Liver (tissue), 9 donors: Measurements from ENCODE around the gene HINT2. TPM values are rescaled to one million over a fixed set of nuclear protein-coding genes. Genes with fewer than 3 reads are reported as not detected.

Experiments used
- DNase-seq: peaks from one replicate; pipeline ENCODE4 v3.0.0-alpha.2; 2017; ENCODE audit warnings: low spot score
- H3K27ac ChIP-seq, 2 donors: one replicate each; pipeline ENCODE4 v1.7.0; 2013; ENCODE audit warnings: inconsistent platforms in 2 of 2, low read length in 2 of 2, control low read depth in 1 of 2, low read depth in 1 of 2, mild to moderate bottlenecking in 1 of 2
- H3K27me3 ChIP-seq, 4 donors: one replicate each; pipeline versions ENCODE4 v1.6.1 to v1.7.0; 2013; ENCODE audit warnings: low read length in 3 of 4, inconsistent platforms in 1 of 4, mild to moderate bottlenecking in 1 of 4, moderate library complexity in 1 of 4; ENCODE audit not compliant: control insufficient read depth in 4 of 4, insufficient read depth in 4 of 4
- H3K36me3 ChIP-seq, 4 donors: one replicate each; pipeline versions ENCODE4 v1.6.1 to v1.7.0; 2013; ENCODE audit warnings: low read length in 3 of 4, mild to moderate bottlenecking in 3 of 4, low read depth in 1 of 4, moderate library complexity in 1 of 4; ENCODE audit not compliant: control insufficient read depth in 4 of 4, insufficient read depth in 3 of 4
- H3K4me1 ChIP-seq, 4 donors: one replicate each; pipeline versions ENCODE4 v1.6.1 to v1.7.0; 2013; ENCODE audit warnings: low read length in 3 of 4, mild to moderate bottlenecking in 3 of 4, moderate library complexity in 1 of 4; ENCODE audit not compliant: control insufficient read depth in 4 of 4, insufficient read depth in 4 of 4
- H3K4me3 ChIP-seq, 3 donors: one replicate each; pipeline versions ENCODE4 v1.6.1 to v1.7.0; 2013; ENCODE audit warnings: low read length in 3 of 3, control low read depth in 1 of 3, low read depth in 1 of 3, mild to moderate bottlenecking in 1 of 3
- H3K9ac ChIP-seq, 2 donors: one replicate each; pipeline ENCODE4 v1.7.0; 2013; ENCODE audit warnings: low read length in 2 of 2, mild to moderate bottlenecking in 2 of 2, moderate library complexity in 2 of 2, control low read depth in 1 of 2, low read depth in 1 of 2
- H3K9me3 ChIP-seq, 4 donors: one replicate each; pipeline versions ENCODE4 v1.6.1 to v1.7.0; 2013; ENCODE audit warnings: low read length in 3 of 4; ENCODE audit not compliant: control insufficient read depth in 4 of 4
- EGR1 ChIP-seq, 2 donors: IDR thresholded peaks; 2 replicates each; pipeline ENCODE4 v1.6.1; 2016 to 2018; ENCODE audit warnings: antibody characterized with exemption in 2 of 2, low read depth in 2 of 2
- FOXA2 ChIP-seq: IDR thresholded peaks from 2 replicates; pipeline ENCODE4 v1.6.1; 2016; ENCODE audit warnings: antibody characterized with exemption
- GABPA ChIP-seq, 2 donors: IDR thresholded peaks in 1 of 2; conservative IDR thresholded peaks in 1 of 2; 2 replicates each; pipeline ENCODE4 v1.6.1; 2016; ENCODE audit warnings: antibody characterized with exemption in 2 of 2, mild to moderate bottlenecking in 1 of 2, moderate library complexity in 1 of 2
- HNF4A ChIP-seq, 2 donors: conservative IDR thresholded peaks; 2 replicates each; pipeline ENCODE4 v1.6.1; 2016; ENCODE audit warnings: antibody characterized with exemption in 2 of 2, mild to moderate bottlenecking in 2 of 2
- HNF4G ChIP-seq: IDR thresholded peaks from 2 replicates; pipeline ENCODE4 v1.6.1; 2016; ENCODE audit warnings: antibody characterized with exemption
- JUND ChIP-seq, 2 donors: IDR thresholded peaks; 2 replicates each; pipeline ENCODE4 v1.6.1; 2016; ENCODE audit warnings: antibody characterized with exemption in 2 of 2
- NR2F2 ChIP-seq: IDR thresholded peaks from 2 replicates; pipeline ENCODE4 v1.6.1; 2016; ENCODE audit warnings: antibody characterized with exemption
- RAD21 ChIP-seq, 2 donors: IDR thresholded peaks; 2 replicates each; pipeline ENCODE4 v1.6.1; 2016; ENCODE audit warnings: antibody characterized with exemption in 2 of 2, mild to moderate bottlenecking in 2 of 2
- RXRA ChIP-seq, 2 donors: IDR thresholded peaks; 2 replicates each; pipeline ENCODE4 v1.6.1; 2017 to 2018; ENCODE audit warnings: antibody characterized with exemption in 2 of 2, mild to moderate bottlenecking in 1 of 2
- SP1 ChIP-seq: IDR thresholded peaks from 2 replicates; pipeline ENCODE4 v1.6.1; 2018; ENCODE audit warnings: antibody characterized with exemption, mild to moderate bottlenecking
- TAF1 ChIP-seq: conservative IDR thresholded peaks from 2 replicates; pipeline ENCODE4 v1.6.1; 2016; ENCODE audit warnings: antibody characterized with exemption, mild to moderate bottlenecking
- YY1 ChIP-seq: IDR thresholded peaks from 2 replicates; pipeline ENCODE4 v1.6.1; 2016; ENCODE audit warnings: antibody characterized with exemption, mild to moderate bottlenecking
- WGBS: extraction: QIAGEN DNeasy Blood & Tissue Kit; methylation state at CpG from one replicate; pipeline ENCODE4 v1.1.7; 2013; 5-methylcytosine and 5-hydroxymethylcytosine counted together
- polyA plus RNA-seq, 2 donors: library from polyadenylated mRNA; stranded (reverse) in 1 of 2; unstranded in 1 of 2; fragments of 200-250 nt in 1 of 2; fragments of >200 nt in 1 of 2; fragmentation: Nextera tagmentation in 1 of 2; extraction: Ambion mirVana in 1 of 2; gene quantifications; one replicate each; pipeline versions ENCODE4 v1.2.1 to v1.2.3, GENCODE V29; 2013 to 2015
- total RNA-seq, 2 donors: library from RNA; depleted of rRNA; stranded (reverse); fragments of >200 nt; gene quantifications; one replicate each; pipeline ENCODE4 v1.2.3, GENCODE V29; 2014
- TF ChIP-seq, protein P1 (sequence below): IDR thresholded peaks from 2 replicates; pipeline ENCODE4 v1.6.1; 2016; ENCODE audit warnings: antibody characterized with exemption
- TF ChIP-seq, protein P2 (sequence below): IDR thresholded peaks from 2 replicates; pipeline ENCODE4 v1.6.1; 2016; ENCODE audit warnings: antibody characterized with exemption
- TF ChIP-seq, protein P3 (sequence below): IDR thresholded peaks from 2 replicates; pipeline ENCODE4 v1.6.1; 2016; ENCODE audit warnings: antibody characterized with exemption
- TF ChIP-seq, protein P4 (sequence below): IDR thresholded peaks from 2 replicates; pipeline ENCODE4 v1.6.1; 2016; ENCODE audit warnings: antibody characterized with exemption, mild to moderate bottlenecking
- TF ChIP-seq, protein P5 (sequence below): fragments of 150-350 bp; IDR thresholded peaks from 2 replicates; pipeline ENCODE4 v1.5.1; 2017; ENCODE audit warnings: improper control_type of control experiment, low read depth, low read length; ENCODE audit not compliant: missing input control
- donor health status: healthy.
- donor health status: healthy.
- donor health status: healthy.
- donor health status: healthy.
- donor health status: healthy.

The HINT2 gene
- total and polyA plus RNA-seq, 4 donors: 34.3 to 176 (median 76.1) TPM

DNA sequence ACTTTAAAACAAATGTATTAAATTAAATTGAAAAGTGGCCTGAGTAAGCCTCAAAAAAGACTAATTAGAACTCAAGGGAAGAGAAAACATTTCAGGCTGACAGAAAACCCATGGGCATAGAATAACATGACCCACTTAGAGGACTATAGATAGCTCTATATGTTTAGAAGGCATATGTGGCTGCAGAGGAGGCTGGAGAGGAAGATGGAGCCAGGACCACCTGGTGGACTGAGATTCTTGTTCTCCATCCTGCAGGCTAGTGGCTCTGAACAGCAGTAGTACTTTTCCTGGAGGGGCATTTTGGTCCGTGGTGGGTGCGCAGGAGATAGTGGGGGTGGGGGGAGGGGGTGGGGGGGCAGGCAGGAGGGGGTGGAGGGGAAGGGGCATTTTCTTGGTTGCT, 33.8 kb downstream of the HINT2 start (continued):
- TF ChIP-seq, protein P1, sequence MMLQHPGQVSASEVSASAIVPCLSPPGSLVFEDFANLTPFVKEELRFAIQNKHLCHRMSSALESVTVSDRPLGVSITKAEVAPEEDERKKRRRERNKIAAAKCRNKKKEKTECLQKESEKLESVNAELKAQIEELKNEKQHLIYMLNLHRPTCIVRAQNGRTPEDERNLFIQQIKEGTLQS: no peak
- TF ChIP-seq RAD21 (IDR thresholded peaks at IDR 0.05) (no peak), FOXA2 (no peak)
- TF ChIP-seq, protein P2, sequence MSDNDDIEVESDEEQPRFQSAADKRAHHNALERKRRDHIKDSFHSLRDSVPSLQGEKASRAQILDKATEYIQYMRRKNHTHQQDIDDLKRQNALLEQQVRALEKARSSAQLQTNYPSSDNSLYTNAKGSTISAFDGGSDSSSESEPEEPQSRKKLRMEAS: no peak

DNA sequence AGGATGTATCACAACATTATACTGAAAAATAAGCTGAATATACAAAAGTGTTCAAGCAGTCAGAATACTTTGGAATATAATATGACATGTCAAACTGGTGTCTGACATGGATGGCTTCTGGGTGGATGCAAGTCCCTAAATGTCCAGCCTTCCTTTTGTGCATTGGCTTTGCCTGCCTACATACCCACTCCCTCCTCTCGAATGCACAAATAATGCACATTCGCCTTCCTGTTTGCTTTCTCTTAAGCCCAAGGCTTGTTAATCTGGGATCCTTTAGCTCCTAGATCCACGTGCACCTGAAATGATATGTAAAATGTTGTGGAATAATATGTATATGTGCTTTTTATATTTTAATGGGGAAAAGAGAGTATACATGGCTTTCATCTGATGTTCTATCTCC, 36.3 kb downstream of the HINT2 start:
- peaks cover 0 to 1% (median 0%) of the 10 kb centered on the region in 4 donors for H3K36me3 ChIP-seq
- no peak overlapping the region for H3K27ac ChIP-seq
- H3K9ac ChIP-seq: no peak overlapping the region
- DNase-seq: no peak
- no peaks in the 10 kb centered on the region for H3K27me3 ChIP-seq
- TF ChIP-seq HNF4G (no peak), NR2F2 (no peak), FOXA2 (no peak)
- 97% methylated on average over 3 of the region's 3 CpGs for WGBS
- no peaks in the 10 kb centered on the region for H3K9me3 ChIP-seq
- no peak overlapping the region for H3K4me3 ChIP-seq
- peaks cover 0 to 10% (median 6%) of the 10 kb centered on the region in 4 donors for H3K4me1 ChIP-seq

DNA sequence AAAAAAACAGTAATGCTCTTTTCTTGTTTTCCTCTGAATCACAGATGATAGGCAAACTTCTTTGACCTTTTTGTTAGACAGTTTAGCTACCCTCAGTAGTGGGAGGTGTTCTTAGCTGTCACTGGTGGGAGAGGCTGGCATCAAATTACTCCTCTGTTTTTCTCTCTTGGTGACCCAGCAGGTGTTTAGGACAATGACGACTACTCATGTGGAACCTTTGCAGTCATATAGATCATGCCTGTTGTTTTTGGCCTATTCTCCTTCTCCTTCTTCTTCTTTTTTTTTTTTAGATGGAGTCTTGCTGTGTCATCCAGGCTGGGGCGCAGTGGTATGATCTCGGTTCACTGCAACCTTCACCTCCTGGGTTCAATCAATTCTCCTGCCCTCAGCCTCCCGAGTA, 38.8 kb downstream of the HINT2 start:
- no peaks in the 10 kb centered on the region for H3K9me3 ChIP-seq
- H3K36me3 ChIP-seq: no peaks in the 10 kb centered on the region
- no peak overlapping the region for H3K4me3 ChIP-seq
- H3K27ac ChIP-seq: no peak overlapping the region
- TF ChIP-seq, protein P3, sequence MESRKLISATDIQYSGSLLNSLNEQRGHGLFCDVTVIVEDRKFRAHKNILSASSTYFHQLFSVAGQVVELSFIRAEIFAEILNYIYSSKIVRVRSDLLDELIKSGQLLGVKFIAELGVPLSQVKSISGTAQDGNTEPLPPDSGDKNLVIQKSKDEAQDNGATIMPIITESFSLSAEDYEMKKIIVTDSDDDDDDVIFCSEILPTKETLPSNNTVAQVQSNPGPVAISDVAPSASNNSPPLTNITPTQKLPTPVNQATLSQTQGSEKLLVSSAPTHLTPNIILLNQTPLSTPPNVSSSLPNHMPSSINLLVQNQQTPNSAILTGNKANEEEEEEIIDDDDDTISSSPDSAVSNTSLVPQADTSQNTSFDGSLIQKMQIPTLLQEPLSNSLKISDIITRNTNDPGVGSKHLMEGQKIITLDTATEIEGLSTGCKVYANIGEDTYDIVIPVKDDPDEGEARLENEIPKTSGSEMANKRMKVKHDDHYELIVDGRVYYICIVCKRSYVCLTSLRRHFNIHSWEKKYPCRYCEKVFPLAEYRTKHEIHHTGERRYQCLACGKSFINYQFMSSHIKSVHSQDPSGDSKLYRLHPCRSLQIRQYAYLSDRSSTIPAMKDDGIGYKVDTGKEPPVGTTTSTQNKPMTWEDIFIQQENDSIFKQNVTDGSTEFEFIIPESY: no peak
- no peak for TF ChIP-seq JUND (IDR thresholded peaks at IDR 0.05)
- no peak for TF ChIP-seq HNF4A (conservative IDR thresholded peaks at IDR 0.05)
- no peak for TF ChIP-seq FOXA2
- TF ChIP-seq, protein P4, sequence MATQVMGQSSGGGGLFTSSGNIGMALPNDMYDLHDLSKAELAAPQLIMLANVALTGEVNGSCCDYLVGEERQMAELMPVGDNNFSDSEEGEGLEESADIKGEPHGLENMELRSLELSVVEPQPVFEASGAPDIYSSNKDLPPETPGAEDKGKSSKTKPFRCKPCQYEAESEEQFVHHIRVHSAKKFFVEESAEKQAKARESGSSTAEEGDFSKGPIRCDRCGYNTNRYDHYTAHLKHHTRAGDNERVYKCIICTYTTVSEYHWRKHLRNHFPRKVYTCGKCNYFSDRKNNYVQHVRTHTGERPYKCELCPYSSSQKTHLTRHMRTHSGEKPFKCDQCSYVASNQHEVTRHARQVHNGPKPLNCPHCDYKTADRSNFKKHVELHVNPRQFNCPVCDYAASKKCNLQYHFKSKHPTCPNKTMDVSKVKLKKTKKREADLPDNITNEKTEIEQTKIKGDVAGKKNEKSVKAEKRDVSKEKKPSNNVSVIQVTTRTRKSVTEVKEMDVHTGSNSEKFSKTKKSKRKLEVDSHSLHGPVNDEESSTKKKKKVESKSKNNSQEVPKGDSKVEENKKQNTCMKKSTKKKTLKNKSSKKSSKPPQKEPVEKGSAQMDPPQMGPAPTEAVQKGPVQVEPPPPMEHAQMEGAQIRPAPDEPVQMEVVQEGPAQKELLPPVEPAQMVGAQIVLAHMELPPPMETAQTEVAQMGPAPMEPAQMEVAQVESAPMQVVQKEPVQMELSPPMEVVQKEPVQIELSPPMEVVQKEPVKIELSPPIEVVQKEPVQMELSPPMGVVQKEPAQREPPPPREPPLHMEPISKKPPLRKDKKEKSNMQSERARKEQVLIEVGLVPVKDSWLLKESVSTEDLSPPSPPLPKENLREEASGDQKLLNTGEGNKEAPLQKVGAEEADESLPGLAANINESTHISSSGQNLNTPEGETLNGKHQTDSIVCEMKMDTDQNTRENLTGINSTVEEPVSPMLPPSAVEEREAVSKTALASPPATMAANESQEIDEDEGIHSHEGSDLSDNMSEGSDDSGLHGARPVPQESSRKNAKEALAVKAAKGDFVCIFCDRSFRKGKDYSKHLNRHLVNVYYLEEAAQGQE: no peak
- TF ChIP-seq, protein P2: no peak
- TF ChIP-seq RXRA (IDR thresholded peaks at IDR 0.05): no peak
- no peak for TF ChIP-seq EGR1 (IDR thresholded peaks at IDR 0.05; ENCODE audit: low read depth in 2 of 2)
- TF ChIP-seq SP1: no peak
- TF ChIP-seq GABPA (IDR thresholded peaks at IDR 0.05 in 1 of 2, conservative IDR thresholded peaks at IDR 0.05 in 1 of 2): no peak
- no peak for TF ChIP-seq YY1
- TF ChIP-seq, protein P5, sequence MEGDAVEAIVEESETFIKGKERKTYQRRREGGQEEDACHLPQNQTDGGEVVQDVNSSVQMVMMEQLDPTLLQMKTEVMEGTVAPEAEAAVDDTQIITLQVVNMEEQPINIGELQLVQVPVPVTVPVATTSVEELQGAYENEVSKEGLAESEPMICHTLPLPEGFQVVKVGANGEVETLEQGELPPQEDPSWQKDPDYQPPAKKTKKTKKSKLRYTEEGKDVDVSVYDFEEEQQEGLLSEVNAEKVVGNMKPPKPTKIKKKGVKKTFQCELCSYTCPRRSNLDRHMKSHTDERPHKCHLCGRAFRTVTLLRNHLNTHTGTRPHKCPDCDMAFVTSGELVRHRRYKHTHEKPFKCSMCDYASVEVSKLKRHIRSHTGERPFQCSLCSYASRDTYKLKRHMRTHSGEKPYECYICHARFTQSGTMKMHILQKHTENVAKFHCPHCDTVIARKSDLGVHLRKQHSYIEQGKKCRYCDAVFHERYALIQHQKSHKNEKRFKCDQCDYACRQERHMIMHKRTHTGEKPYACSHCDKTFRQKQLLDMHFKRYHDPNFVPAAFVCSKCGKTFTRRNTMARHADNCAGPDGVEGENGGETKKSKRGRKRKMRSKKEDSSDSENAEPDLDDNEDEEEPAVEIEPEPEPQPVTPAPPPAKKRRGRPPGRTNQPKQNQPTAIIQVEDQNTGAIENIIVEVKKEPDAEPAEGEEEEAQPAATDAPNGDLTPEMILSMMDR: no peak
- no peak for TF ChIP-seq TAF1
- TF ChIP-seq, protein P1: no peak
- no peak for TF ChIP-seq NR2F2
- TF ChIP-seq HNF4G: no peak
- no peak for TF ChIP-seq RAD21 (IDR thresholded peaks at IDR 0.05)
- no peak for DNase-seq
- no peak overlapping the region for H3K9ac ChIP-seq
- peaks cover 2 to 22% (median 16%) of the 10 kb centered on the region in 4 donors for H3K4me1 ChIP-seq
- 80% methylated on average over 4 of the region's 4 CpGs for WGBS
- no peaks in the 10 kb centered on the region for H3K27me3 ChIP-seq
